SK-N-SH treated with all-trans-retinoic acid at 6 μM for 48 hours (cell line): ENCODE results near the gene TXNRD2.

ENCODE experiments used
- ARNTL ChIP-seq: fragments of 450-650 bp; formaldehyde crosslinking; IDR thresholded peaks from 2 replicates; pipeline ENCODE4 v1.5.0; 2020; ENCODE audit warnings: low read depth, mild to moderate bottlenecking, moderate library complexity, borderline replicate concordance
- ESRRG ChIP-seq: fragments of 250-450 bp; sonication (Bioruptor Pico); IDR thresholded peaks from 2 replicates; pipeline ENCODE4 v1.6.1; 2021; ENCODE audit warnings: mild to moderate bottlenecking
- GLIS3 ChIP-seq: fragments of 250-450 bp; sonication (Bioruptor Pico); IDR thresholded peaks from 2 replicates; pipeline ENCODE4 v1.5.0; 2020; ENCODE audit warnings: mild to moderate bottlenecking, moderate library complexity
- OSR1 ChIP-seq: fragments of 250-450 bp; sonication (Bioruptor Pico); IDR thresholded peaks from 2 replicates; pipeline ENCODE4 v1.8.0; 2022; ENCODE audit warnings: moderate library complexity, mild to moderate bottlenecking, inconsistent platforms
- PPARA ChIP-seq: fragments of 250-450 bp; sonication (Bioruptor Pico); IDR thresholded peaks from 2 replicates; pipeline ENCODE4 v1.5.0; 2020; ENCODE audit warnings: mild to moderate bottlenecking, borderline replicate concordance
- ZFP3 ChIP-seq: fragments of 250-450 bp; sonication (Bioruptor Pico); IDR thresholded peaks from 2 replicates; pipeline ENCODE4 v1.5.0; 2020; ENCODE audit warnings: mild to moderate bottlenecking, moderate library complexity
- TF ChIP-seq, protein P1 (sequence below): fragments of 250-450 bp; sonication (Bioruptor Pico); IDR thresholded peaks from 2 replicates; pipeline ENCODE4 v1.8.0; 2020; ENCODE audit warnings: mild to moderate bottlenecking, moderate library complexity, borderline replicate concordance
- TF ChIP-seq, protein P2 (sequence below): fragments of 250-450 bp; sonication (Bioruptor Pico); IDR thresholded peaks from 2 replicates; pipeline ENCODE4 v1.8.0; 2021; ENCODE audit warnings: low read depth, mild to moderate bottlenecking, moderate library complexity, borderline replicate concordance

DNA sequence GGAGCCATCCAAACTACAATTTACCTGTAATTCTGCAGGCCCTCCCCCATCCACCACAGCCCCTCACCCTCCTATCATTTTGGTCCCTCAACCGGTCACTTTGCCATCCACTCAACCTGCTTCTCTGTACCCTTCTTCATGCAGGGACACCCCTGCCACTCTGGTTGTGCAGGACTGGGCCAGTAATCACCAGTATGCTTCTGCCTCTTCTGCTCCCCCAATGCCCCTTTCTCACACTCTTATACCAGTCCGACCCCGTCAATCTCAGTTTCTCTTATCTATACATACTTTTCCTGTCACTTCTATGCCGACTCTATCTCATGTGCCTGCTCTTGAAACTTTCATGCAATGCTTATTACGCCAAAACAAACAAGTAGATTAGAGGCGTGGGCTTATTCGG is 5.1 kb downstream of the TXNRD2 start:
- no peak for TF ChIP-seq ESRRG
- TF ChIP-seq PPARA (CRISPR knock-in tag): no peak
- no peak for TF ChIP-seq ZFP3 (CRISPR knock-in tag)
- TF ChIP-seq, protein P1, sequence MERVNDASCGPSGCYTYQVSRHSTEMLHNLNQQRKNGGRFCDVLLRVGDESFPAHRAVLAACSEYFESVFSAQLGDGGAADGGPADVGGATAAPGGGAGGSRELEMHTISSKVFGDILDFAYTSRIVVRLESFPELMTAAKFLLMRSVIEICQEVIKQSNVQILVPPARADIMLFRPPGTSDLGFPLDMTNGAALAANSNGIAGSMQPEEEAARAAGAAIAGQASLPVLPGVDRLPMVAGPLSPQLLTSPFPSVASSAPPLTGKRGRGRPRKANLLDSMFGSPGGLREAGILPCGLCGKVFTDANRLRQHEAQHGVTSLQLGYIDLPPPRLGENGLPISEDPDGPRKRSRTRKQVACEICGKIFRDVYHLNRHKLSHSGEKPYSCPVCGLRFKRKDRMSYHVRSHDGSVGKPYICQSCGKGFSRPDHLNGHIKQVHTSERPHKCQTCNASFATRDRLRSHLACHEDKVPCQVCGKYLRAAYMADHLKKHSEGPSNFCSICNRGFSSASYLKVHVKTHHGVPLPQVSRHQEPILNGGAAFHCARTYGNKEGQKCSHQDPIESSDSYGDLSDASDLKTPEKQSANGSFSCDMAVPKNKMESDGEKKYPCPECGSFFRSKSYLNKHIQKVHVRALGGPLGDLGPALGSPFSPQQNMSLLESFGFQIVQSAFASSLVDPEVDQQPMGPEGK (CRISPR knock-in tag): no peak
- TF ChIP-seq, protein P2, sequence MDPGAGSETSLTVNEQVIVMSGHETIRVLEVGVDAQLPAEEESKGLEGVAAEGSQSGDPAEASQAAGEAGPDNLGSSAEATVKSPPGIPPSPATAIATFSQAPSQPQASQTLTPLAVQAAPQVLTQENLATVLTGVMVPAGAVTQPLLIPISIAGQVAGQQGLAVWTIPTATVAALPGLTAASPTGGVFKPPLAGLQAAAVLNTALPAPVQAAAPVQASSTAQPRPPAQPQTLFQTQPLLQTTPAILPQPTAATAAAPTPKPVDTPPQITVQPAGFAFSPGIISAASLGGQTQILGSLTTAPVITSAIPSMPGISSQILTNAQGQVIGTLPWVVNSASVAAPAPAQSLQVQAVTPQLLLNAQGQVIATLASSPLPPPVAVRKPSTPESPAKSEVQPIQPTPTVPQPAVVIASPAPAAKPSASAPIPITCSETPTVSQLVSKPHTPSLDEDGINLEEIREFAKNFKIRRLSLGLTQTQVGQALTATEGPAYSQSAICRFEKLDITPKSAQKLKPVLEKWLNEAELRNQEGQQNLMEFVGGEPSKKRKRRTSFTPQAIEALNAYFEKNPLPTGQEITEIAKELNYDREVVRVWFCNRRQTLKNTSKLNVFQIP (CRISPR knock-in tag): no peak
- TF ChIP-seq OSR1: no peak
- no peak for TF ChIP-seq ARNTL
- TF ChIP-seq GLIS3 (CRISPR knock-in tag): no peak
